Mammary epithelial cell (primary cell): ENCODE data around the gene AMBP.

Experiments used
- CTCF ChIP-seq, 2 donors: IDR thresholded peaks in 1 of 2; conservative IDR thresholded peaks in 1 of 2; 2 replicates each; pipeline ENCODE4 v1.5.1; 2011 to 2012; ENCODE audit warnings: inconsistent platforms in 2 of 2, low read length in 2 of 2, mild to moderate bottlenecking in 2 of 2, control low read depth in 1 of 2, low read depth in 1 of 2; ENCODE audit not compliant: insufficient read depth in 1 of 2; ENCODE audit errors: extremely low read depth in 1 of 2
- EZH2 ChIP-seq: IDR thresholded peaks from 2 replicates; pipeline ENCODE4 v1.6.1; 2012; ENCODE audit warnings: low read length, inconsistent platforms, borderline replicate concordance

DNA sequence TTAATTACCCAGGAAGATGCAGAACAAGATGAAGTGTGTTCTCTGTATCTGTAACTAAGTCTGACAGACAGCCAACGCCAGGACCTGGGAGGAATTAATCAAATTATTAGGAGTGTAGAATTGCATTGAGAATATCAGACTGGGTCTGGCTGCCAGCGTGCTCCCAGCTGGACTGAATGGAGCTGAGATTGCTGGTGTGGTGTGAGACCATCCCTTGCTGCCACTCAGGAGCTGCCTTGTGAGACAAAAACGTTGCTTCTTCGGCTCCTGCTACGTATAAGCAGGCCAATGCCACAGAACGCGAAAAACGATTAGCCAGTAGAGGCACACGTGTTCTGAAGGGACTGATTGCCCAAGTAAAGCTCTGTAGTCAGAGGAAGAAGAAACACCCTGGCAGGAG, 66.8 kb downstream of the AMBP start:
- TF ChIP-seq CTCF (conservative IDR thresholded peaks at IDR 0.05 in 1 of 2, IDR thresholded peaks at IDR 0.05 in 1 of 2; ENCODE audit: extremely low read depth in 1 of 2, insufficient read depth in 1 of 2, low read depth in 1 of 2, low read length in 2 of 2) = no peak
- no peak for TF ChIP-seq EZH2
